Prostate gland (tissue), 2 donors: ENCODE results near the gene SSBP3. TPM values are rescaled to one million over a fixed set of nuclear protein-coding genes. Genes with fewer than 3 reads are reported as not detected.

ENCODE experiments used
- DNase-seq: peaks from one replicate; pipeline ENCODE4 v3.0.0-alpha.2; 2019; ENCODE audit warnings: low spot score
- H3K27ac ChIP-seq, 2 donors: fragments of 200-600 bp; sonication (generic); 2 replicates each; pipeline ENCODE4 v1.5.1; 2017 to 2019
- H3K27me3 ChIP-seq: fragments of 200-600 bp; sonication (generic); replicated peaks from 2 replicates; pipeline ENCODE4 v1.5.1; 2019; ENCODE audit not compliant: insufficient read depth
- H3K36me3 ChIP-seq, 2 donors: fragments of 200-600 bp; sonication (generic); 1 replicate in 1 of 2; 2 replicates in 1 of 2; pipeline versions ENCODE4 v1.5.1 to v1.8.1; 2017 to 2019
- H3K4me1 ChIP-seq: fragments of 200-600 bp; sonication (generic); replicated peaks from 2 replicates; pipeline ENCODE4 v1.5.1; 2019
- H3K4me3 ChIP-seq, 2 donors: fragments of 200-600 bp; sonication (generic); 2 replicates each; pipeline ENCODE4 v1.5.1; 2017 to 2019
- H3K9me3 ChIP-seq: fragments of 200-600 bp; sonication (generic); 2 replicates; pipeline ENCODE4 v1.5.1; 2017
- CTCF ChIP-seq, 4 experiments: fragments of 200-600 bp in 2 of 4; fragments of 450-650 bp in 2 of 4; sonication (generic) in 2 of 4; IDR thresholded peaks; 1 replicate in 3 of 4; 2 replicates in 1 of 4; pipeline ENCODE4 v1.5.1; 2016 to 2019; ENCODE audit warnings: antibody characterized with exemption in 4 of 4, mild to moderate bottlenecking in 2 of 4, moderate library complexity in 2 of 4
- POLR2A ChIP-seq: fragments of 450-650 bp; IDR thresholded peaks from one replicate; pipeline ENCODE4 v1.6.1; 2016; ENCODE audit warnings: antibody characterized with exemption, mild to moderate bottlenecking
- POLR2AphosphoS5 ChIP-seq: sonication (generic); formaldehyde crosslinking; IDR thresholded peaks from one replicate; pipeline ENCODE4 v1.6.1; 2017; ENCODE audit warnings: antibody characterized with exemption
- WGBS: methylation state at CpG from one replicate; pipeline ENCODE4 v1.1.5; 2018; 5-methylcytosine and 5-hydroxymethylcytosine counted together
- intact Hi-C: fragments of 100-400 bp; cut with DNase I; formaldehyde crosslinking; loops from one replicate; pipeline ENCODE4 v1.14.2; 2022
- total RNA-seq, 2 donors: library from RNA; depleted of rRNA; stranded (reverse); fragments of >200 nt; gene quantifications; one replicate each; pipeline ENCODE4 v1.1.0, GENCODE V29; 2016

The SSBP3 gene
- total RNA-seq, 2 donors from 2014 or later: 45.0 to 94.4 TPM

DNA sequence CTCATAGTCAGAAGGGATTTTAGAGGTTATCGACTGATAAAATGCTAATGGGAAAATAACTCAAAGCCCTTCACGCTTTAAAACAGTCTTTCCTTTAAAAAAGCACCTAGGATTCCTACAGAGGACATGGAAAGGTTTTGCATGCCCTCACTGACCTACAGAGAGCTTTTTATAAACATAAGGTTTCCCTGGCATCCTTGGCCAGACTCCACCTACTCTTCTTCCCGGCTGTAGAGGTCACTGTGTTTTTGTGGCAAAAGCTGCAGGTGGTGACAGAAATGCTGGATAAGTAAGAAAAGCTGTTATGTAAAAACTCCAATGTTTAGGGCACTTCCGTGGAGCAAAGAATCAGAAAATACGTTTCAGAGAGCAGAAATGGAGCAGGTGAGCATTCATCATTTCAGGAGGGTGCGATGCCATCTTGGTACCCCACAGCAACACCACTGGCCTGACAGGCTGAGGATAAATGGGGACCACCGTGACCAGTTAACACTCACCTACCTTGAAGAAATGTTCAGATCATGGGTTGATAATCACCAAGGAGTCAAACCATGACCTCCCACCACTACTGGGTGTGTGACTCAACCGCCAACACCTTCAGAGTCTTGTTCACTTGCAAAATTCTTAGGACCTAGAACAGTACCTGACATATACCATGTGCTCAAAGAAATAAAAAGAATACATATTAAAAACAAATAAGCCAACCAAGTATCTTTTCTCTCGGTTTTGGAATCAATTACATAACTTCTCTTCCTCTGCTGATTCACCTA, 46.6 kb downstream of the SSBP3 start:
- Histone ChIP-seq H3K27ac (peak overlapping the region in 1 of 2 donors; percentile 4), H3K36me3 (no peaks in the 10 kb centered on the region), H3K4me3 (no peak overlapping the region), H3K27me3 (no peaks in the 10 kb centered on the region), H3K9me3 (no peaks in the 10 kb centered on the region), H3K4me1 (peaks cover 19% of the 10 kb centered on the region)
- intact Hi-C loops: no loop called here
- WGBS: 67% methylated on average over 9 of the region's 9 CpGs
- no peak for DNase-seq
- TF ChIP-seq CTCF (IDR thresholded peaks at IDR 0.05) (no peak), POLR2A (no peak), POLR2AphosphoS5 (no peak)

GRCh38 chr1:54358503-54359168, 47.6 kb downstream of the SSBP3 start:
- Histone ChIP-seq H3K4me1 (peaks cover 19% of the 10 kb centered on the region), H3K27me3 (no peaks in the 10 kb centered on the region), H3K4me3 (no peak overlapping the region), H3K9me3 (no peaks in the 10 kb centered on the region), H3K27ac (no peak overlapping the region), H3K36me3 (no peaks in the 10 kb centered on the region)
- TF ChIP-seq POLR2A: no peak
- TF ChIP-seq CTCF (IDR thresholded peaks at IDR 0.05): no peak
- TF ChIP-seq POLR2AphosphoS5: no peak
- intact Hi-C loops: no loop called here
- DNase-seq: no peak
- WGBS: 80% methylated on average over 14 of the region's 14 CpGs

GRCh38 chr1:54357967-54358366, 48.2 kb downstream of the SSBP3 start:
- H3K27ac ChIP-seq: no peak overlapping the region
- no peaks in the 10 kb centered on the region for H3K27me3 ChIP-seq
- no peak for DNase-seq
- intact Hi-C loops: no loop called here
- no peak for TF ChIP-seq CTCF (IDR thresholded peaks at IDR 0.05)
- no peak for TF ChIP-seq POLR2A
- no peak for TF ChIP-seq POLR2AphosphoS5
- no peaks in the 10 kb centered on the region for H3K36me3 ChIP-seq
- no peaks in the 10 kb centered on the region for H3K9me3 ChIP-seq
- 72% methylated on average over 5 of the region's 5 CpGs for WGBS
- peaks cover 19% of the 10 kb centered on the region for H3K4me1 ChIP-seq
- H3K4me3 ChIP-seq: no peak overlapping the region

DNA sequence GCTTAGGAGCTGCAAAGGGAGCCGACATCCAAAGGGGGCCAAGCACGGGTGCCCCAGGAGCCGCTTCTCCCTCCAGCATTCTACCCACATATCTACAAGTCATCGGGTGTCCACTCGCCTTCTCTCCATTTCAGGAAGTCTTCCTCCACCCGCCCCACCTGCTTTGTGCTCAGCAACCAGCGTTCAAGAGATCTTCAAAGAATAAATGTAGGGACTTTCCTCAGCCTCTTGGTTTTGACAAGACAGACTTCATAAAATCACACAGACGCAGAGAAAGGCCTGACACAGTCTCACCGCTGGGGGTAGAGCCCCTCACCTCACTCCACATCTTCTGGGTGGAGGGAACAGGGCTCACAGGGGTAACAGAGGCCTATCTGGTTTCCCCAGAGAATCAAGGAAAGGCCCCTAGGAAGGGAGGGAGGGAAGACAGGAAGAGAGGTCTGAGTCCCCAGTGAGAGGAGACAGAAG, 49.5 kb downstream of the SSBP3 start:
- TF ChIP-seq CTCF (IDR thresholded peaks at IDR 0.05) (no peak), POLR2AphosphoS5 (no peak), POLR2A (no peak)
- Histone ChIP-seq H3K27ac (no peak overlapping the region), H3K27me3 (no peaks in the 10 kb centered on the region), H3K36me3 (no peaks in the 10 kb centered on the region), H3K9me3 (no peaks in the 10 kb centered on the region), H3K4me1 (peaks cover 19% of the 10 kb centered on the region), H3K4me3 (no peak overlapping the region)
- intact Hi-C loops: no loop called here
- no peak for DNase-seq
- WGBS: 50% methylated on average over 9 of the region's 9 CpGs
